Stimulated activated CD8-positive, alpha-beta memory T cell treated with anti-CD3 and anti-CD28 coated beads, Interleukin-2, amount 100 ng/mL, for 1 hour (primary cell): Measurements from ENCODE around the gene SCLT1.
"Not testable (repeated sequence)": the region's sequence is repeated elsewhere in the genome, so short reads cannot be mapped to it uniquely, and the experiment has no call there.

ENCODE experiments used
- DNase-seq, 2 donors: peaks; one replicate each; pipeline ENCODE4 v3.0.0-alpha.2; 2020; ENCODE audit warnings: low read depth in 2 of 2

Gene SCLT1

DNA sequence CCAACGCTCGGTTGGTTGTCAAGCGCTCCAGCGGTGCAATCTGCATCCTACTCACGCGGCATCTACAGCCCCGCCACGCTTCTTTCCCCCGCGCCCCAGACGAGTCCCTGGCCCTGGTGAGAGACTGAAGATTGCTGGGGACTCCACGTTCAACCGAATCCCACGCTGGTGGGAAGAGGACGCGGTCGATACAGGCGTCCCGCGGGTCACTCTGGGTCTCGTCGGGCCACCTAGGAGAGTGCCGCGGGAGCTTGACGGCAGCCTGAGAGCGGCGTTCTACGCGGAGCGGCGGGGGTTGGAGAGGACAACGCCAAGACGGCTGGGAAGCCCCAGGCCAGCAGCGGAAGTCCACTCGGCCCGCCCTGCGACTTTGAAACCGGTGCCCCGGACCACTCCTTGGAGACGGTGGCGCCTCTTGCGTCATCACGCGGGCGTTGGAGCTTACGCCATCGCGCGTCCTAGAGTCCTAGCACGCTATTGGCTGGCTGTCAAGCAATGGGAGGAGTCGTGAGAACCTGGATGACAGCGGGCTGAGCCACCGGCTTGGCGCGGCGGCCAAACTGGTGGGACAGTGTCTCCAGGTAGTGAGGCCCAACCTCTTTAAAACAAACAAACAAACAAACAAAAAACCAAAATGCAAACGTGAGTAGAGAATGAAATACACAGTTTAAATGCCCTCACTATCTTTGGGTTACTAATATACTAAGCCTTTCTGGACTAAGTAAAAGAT lies at the start of gene SCLT1:
Gene SCLT1, minus strand, starts transcription at position 349 of the 730 bp plus-strand sequence. CDS start 436 bp downstream, outside the sequence.
- DNase-seq: peak; percentile 90 to 93

DNA sequence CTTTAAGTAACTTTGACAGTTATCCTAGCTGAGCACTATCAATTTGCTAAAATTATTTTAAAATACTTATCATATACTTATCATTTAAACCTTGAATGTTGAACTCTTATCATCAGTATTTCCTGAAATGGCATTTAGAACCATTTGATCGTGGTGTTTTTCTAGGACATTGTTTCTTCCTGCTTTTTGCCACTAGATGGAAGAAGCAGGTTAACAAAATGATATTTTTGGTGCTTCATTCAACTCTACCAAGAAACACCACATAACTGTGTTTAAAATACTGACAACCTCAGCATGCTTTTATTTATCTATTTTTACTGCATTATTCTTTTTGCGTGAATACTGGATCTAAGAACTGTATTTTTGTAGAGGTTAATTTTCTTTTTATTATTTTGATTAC lies 47.2 kb upstream of the SCLT1 start:
- DNase-seq: no peak

DNA sequence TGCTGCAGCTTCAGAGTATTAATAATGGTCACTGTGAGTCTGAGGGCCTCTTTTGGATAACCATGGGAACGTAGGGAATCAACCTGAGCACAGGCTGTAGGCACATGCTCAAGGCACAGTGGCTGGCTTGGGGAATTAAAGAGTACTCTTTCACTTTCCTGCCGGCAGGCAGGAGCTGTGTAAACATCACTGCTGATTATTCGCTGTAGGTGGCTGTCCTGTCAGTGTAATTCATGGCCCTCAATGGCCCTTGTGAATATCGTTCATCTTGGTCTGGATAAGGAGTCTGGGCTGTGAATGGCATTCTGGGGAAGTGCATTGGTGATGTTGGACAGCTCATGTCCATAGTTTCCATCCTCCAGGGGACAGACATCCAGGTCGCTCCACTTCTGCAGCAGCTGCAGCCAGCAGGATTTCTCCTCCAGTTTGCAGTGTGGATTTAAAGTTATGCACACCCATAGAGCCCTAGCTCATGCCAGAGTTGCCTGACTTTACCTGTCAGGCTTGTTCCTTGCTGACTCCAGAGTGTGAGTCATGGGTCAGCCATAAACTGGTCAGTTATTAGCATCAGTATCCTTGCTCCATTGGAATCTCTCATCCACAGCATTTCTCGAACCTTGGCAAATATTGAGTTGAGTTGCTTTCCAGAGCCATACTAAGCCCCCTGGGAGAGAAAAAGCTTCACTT lies 45.6 kb upstream of the SCLT1 start:
- no peak for DNase-seq

DNA sequence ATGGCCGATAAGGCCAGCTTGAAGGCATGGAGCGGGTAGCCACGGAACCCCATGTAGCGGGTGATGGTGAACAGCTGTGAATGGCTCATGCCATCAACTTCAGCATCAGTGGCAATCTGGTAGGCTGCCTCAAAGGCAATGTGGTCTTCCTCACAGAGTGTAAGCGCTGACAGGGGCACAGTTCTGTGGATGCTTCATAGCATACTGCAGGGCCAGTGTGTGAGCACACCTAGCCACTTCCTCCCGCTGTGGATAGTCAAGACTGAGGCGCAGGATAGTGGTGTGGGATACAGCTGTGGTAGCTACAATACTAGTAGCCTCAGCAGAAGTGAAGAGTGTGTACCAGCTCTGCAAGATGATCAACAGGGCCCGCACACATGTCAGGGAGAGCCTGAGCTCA lies 43.1 kb upstream of the SCLT1 start:
- DNase-seq: no peak

DNA sequence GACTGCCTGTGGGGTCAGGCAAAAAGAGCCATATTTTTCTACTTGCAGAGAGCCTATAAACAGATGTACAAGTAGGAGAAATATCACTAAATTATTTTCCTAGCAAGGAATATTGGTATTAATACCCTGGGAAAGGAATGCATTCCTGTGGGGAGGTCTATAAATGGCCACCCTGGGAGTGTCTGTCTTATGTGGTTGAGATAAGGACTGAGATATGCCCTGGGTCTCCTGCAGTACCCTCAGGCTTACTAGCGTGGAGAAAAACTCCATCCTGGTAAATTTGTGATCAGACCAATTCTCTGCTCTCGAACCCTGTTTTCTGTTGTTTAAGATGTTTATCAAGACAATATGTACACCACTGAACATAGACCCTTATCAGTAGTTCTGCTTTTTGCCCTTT lies 38.0 kb upstream of the SCLT1 start:
- no peak for DNase-seq

DNA sequence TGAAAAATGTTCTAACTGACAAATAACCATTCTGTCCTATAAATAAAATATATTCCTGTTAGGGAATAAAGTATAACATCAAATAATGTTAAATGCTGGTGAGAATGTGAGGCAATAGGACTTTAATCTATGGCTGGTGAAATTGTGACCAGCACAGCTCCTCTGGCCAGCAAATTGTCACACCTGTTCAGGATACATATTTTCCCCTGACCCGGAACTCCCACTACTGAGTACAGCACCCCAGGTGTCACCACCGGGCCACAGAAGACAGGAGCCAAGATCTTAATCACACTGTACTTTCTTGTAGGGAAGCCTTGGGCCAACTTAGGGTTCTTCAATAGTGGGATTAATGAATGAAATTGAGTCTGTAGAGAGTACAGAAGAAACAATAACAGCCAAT lies 35.8 kb upstream of the SCLT1 start:
- no peak for DNase-seq

DNA sequence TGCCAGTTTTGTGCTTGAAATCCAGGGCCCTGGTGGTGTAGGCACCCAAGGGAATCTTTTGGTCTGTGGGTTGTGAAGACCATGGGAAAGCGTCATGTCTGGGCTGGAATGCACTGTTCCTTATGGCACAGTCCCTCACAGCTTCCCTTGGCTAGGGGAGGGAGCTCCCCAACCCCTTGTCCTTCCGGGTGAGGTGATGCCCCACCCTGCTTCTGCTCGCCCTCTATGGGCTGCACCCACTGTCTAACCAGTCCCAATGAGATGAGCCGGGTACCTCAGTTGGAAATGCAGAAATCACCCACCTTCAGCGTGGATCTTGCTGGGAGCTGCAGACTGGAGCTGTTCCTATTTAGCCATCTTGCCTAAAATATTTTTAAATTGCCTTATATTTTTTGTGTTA lies 33.3 kb upstream of the SCLT1 start:
- DNase-seq: not testable (repeated sequence)

DNA sequence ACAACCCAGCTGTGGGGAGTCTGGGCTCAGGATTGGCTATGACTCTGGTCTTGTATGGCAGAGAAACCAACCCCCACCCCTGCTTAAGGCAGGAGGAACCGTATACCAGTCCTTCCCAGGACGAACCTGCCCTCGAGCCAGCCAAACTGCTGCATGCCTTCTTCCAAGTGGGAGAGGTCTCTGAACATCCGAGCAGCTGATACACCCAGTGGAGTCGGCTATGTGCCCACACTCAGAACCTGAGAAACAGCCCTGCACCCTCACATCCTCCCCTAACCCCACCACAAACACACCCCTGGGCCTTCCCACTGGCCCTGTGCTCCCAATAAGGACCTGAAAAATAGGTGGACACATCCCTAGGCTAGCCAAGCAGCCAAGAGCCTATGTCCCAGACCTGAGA lies 24.4 kb upstream of the SCLT1 start:
- no peak for DNase-seq

DNA sequence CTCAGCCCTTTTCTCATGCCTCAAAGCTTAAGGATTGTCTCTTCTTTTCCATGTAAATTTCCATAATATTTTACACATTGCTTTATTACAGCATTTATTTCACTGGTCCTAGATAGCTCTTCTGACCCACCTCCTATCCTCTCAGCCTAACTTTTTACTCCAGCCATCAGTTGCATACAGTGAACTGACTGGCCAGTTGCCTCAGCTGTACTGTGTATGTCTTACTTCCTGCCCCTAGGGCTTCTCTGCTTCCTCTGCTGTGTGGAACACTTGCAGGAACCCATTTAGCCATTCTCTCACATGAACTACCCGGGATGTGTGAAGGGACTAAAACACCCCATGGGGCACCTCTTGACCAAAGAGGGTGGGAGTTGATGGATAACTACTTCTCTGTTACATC lies 20.6 kb upstream of the SCLT1 start:
- no peak for DNase-seq

DNA sequence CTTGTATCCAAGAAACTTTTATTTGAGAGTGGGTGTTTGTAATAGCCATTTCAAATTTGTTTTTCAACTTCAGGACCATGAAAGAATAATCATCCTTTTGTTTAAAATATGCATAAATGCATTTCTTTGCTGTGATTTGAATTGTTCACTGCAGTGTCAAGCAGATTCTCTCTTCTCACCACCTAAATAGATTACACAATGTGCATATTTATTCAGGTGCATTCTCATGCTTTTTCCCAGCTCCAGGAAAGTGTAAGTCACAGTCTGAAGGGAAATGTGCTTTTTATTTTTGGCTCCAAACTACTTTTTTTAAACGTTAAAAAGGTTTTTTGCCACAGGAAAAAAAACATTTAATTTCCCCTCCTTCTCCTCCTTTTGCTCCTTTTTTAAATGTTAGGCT lies 20.1 kb upstream of the SCLT1 start:
- no peak for DNase-seq

DNA sequence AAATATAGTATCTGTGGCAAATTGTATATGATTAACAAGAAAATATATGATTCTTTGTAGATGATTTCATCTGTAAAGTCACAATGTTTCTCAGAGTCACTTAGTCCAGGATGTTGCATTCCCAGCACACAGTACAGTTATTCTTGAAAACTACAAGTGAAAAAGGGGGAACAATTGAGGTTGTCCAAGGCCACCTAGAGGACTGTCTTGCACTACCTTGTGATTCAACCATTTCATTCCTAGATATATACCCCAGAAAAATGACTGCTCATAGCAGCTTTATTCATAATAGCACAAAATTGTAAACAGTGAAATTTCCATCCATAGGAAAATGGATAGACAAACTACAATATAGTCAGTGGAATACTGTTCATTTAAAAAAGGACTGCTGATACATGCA lies 18.6 kb upstream of the SCLT1 start:
- DNase-seq: no peak

DNA sequence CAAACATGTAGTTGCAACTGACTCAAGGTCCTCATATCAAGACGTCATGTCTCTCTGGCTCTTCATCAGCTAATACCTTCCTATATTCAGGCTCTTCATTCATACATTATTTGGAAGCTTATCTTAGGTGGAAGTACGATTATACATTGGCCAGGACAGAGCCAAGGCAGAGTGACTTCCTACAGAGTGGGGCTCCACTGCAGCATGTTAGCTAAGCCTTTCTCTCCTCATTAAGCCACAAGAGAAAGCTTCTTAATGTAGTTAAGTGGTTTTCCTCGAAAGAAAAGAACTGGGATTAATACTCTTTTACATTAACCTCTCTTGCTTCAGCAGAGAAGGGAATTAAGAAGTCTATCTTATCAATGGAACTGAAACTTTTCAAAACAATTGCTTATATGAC lies 17.6 kb upstream of the SCLT1 start:
- no peak for DNase-seq

DNA sequence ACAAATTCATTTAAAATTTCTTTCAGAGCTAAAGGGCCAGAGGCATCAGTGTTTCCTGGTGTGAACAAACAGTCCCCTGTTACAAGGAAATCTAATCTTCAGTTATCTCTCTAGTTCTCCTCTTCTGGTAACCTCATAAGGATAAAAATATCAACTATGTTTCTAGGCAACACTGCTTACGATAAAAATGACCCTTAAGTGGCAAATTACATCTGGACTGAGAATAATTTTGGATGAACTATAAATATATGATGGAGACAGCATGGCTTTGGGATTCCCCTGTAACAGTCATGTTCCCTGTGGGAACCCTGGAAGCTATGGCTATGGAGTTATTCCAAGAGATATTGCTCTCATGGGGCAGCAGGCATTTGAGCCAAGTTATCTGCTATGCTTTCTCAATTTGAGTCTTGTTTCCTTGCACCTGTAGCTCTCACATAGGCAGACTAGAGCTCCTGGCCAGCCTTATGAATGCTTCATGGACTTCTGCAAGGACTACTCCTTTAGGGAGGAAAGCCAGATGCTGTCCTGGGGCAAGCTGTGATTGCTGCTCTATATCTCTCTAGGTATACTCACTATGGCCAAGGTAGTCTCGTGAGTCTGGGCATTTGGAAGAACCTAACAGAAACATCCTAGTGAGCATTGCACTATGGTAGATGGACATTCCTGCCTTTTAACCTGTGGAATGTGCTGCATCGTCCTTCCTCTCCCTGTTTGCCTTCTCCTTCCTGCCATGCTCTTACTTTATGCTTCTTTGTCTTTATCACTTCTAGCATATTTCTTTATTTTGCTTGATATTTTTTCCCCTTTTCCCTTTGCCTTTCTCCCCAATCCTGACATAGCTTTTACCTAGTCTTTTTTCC lies 16.9 kb upstream of the SCLT1 start:
- DNase-seq: no peak

DNA sequence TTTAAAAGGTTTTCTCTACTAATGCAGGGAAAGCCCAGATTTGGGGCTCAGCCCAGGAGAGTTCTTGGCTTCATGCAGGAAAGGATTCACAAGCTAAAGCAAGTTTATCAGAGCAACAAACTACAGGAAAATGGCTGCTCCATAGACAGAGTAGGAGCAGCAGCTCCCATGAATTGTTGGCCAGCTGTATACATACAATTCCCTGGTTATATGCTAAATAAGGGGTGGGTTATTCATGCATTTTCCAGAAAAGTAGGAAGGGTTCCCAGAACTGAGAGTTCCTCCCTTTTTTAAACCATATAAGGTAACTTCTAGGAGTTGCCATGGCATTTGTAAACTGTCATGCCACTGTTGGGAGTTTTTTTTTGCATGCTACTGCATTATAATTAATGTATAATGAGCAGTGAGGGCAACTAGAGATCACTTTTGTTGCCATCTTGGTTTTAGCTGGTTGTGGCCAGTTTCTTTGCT lies 5.2 kb upstream of the SCLT1 start:
- no peak for DNase-seq

DNA sequence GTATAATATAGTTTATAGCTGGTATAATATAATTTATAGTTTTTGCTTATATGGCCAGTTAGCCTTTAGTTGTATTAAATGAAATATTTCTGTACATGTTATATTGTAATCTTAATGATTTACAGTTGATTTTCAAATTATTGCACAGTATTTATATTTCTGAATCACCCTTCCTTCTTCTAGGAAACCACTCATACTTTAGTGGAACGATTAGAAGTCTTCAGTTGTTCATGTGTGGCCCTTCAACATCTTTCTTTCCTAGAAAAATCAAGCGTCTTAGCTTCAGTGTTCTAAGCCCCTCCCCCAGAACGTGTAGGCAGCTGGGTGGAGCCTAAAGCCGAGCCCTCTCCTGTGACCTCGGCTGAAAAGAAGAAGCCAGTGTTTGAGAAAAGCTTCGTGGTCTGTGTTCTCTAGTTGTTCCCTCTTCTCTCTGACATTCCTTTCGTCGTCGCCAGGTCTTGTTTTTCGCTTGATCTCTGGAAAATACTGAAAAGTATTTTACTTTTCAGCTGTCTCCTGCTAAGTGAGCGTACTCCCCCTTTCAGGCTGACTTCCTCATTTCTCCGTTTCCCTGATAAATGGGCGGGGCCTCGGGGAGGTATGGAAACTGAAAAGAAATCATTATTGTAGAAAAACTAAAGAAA lies 2.6 kb upstream of the SCLT1 start, which contains the start of gene C4orf33:
Gene C4orf33, plus strand, starts transcription at position 342 of the 644 bp plus-strand sequence. CDS start 6,459 bp downstream, outside the sequence.
- peak; percentile 41 to 61 for DNase-seq

DNA sequence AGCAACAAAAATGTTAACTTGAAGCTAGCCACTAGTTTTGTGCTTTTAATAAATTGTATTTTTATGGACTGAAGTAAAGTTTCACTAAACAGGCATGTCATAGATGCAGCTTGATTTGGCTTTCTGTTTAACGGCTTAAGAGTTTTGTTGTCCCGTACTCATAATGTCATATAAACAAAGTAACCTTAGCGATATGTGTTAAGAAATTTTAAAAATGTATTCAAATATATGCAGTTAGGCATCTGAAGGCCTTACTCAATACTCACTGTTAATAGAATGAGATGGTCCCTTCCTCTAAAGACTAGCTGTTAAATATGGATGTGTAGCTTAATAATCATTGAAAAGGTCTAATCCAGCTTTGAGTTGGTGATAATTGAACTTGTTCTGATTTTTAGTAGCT lies 1.0 kb upstream of the SCLT1 start:
- DNase-seq: no peak

DNA sequence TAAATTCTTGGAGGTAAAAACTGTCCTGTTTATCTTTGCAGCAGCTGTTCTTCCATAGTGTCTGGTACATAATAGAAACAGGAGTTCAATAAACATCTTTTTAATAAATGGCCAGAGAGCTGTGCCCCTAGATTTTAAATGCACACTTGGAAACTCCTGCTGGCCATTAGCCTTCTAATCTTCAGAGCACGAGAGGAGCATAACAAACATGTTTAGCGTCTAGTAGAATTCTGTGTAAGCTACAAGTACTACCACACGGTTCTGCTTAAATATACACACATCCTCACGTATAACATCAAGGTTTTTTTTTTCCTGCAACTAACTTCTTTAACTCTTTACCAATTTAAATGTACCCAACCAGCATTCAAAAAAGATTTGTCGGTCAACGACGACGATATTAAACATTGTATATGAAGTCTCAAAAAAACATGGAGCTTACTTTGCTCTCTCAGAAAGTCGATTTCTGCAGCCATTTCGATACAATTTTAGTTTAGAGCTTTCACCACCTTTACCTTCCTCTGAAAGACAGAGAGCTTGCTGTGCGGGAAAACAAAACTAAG lies 628 bp downstream of the SCLT1 start:
- no peak for DNase-seq

DNA sequence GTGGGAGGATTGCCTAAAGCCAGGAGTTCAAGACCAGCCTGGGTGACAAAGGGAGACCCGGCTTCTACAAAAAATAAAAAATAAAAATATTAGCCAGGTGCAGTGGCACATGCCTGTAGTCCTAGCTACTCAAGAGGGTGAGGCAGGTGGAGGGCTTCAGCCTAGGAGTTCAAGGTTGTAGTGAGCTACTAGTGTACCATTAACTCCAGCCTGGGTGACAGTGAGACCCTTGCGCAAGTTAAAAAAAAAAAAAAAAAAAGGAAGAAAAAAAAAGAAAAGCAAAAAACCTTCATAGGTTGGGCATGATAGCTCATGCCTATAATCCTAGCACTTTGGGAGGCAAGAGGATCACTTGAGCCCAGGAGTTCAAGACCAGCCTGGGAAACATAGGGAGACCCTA lies 5.8 kb downstream of the SCLT1 start:
- no peak for DNase-seq

DNA sequence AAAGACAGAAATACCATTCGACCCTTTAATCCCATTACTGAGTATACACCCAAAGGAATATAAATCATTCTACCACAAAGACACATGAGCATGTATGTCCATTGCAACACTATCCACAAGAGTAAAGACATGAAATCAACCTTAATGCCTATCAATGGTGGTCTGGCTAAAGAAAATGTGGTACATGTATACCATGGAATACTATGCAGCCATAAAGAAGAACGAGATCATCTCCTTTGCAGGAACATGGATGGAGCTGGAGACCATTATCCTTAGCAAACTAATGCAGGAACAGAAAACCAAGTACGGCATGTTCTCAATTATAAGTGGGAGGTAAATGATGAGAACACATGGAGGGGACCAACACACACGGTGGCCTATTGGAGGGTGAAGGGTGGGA lies 7.9 kb downstream of the SCLT1 start:
- no peak for DNase-seq

DNA sequence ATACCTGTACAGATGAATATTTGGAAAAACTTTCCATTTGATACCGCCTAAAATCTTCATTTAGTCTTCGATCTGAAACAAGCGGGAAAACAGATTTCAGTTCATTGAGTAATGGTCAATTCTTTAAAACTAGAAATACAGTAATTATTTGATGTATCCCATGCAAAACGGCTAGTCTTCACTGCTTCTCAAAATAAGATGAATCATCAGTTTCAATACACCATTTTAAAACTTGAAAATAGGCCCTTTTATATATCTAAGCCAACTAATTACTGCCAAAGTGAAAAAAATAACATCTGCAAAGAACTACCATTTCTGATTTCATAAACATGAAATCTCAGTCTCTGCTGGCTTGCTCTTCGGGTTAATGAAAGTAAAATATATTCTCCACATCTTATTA lies 11.0 kb downstream of the SCLT1 start:
- no peak for DNase-seq

DNA sequence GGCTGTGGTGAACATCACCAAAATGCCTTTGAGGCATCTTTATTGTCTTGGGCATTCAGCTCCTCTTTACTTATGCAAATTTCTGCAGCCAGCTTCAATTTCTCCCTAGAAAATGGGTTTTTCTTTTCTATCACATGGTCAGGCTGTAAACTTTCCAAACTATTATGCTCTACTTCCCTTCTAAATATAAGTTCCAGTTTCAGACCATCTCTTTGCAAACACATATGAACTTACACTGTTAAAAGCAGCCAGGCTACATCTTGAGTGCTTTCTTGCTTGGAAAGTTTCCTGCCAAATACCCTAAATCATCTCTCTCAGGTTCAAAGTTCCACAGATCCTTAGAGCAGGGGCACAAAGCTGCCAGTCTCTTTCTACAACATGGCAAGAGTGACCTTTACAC lies 13.2 kb downstream of the SCLT1 start:
- DNase-seq: no peak

DNA sequence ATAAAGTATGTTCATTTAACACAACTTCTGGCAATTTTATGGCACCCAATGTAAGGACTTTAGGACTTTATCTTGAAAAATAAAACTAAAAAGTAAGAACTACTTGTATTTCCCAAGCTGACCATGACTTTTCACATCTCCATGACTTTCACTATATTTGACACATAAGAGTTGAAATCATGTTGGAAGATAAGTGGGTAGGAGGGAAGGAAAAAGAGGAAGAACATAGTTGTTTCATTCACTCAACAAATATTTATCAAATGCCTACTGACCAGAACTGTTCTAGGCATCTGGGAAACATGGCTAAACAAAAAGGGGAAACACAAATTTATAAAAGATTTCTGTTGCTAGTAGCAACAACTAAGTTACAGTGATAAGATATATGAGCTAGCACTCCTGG lies 16.0 kb downstream of the SCLT1 start:
- no peak for DNase-seq
